Progenitor cell of endocrine pancreas (in vitro differentiated cells): ENCODE measurements around the gene ALDH1L1. TPM values are rescaled to one million over a fixed set of nuclear protein-coding genes. Genes with fewer than 3 reads are reported as not detected.

ENCODE experiments used
- DNase-seq: peaks from one replicate; pipeline ENCODE4 v3.0.0; 2021; ENCODE audit warnings: low spot score; ENCODE audit not compliant: unreplicated experiment
- H3K27ac Mint-ChIP-seq: 2 replicates; pipeline ENCODE4 v1.8.0; 2021; ENCODE audit warnings: mild to moderate bottlenecking, moderate library complexity, mixed read lengths
- H3K27me3 Mint-ChIP-seq: 2 replicates; pipeline ENCODE4 v1.8.0; 2021; ENCODE audit warnings: mixed read lengths
- H3K36me3 Mint-ChIP-seq: 2 replicates; pipeline ENCODE4 v1.8.0; 2022; ENCODE audit warnings: mixed read lengths; ENCODE audit not compliant: insufficient read depth
- H3K4me1 Mint-ChIP-seq: 2 replicates; pipeline ENCODE4 v1.8.0; 2021; ENCODE audit warnings: low read depth, mixed read lengths
- H3K4me3 Mint-ChIP-seq: 2 replicates; pipeline ENCODE4 v1.8.0; 2021; ENCODE audit warnings: low read depth, mild to moderate bottlenecking, moderate library complexity, mixed read lengths
- H3K9me3 Mint-ChIP-seq: 2 replicates; pipeline ENCODE4 v1.8.0; 2021; ENCODE audit warnings: low read depth, mixed read lengths
- total RNA-seq: library from RNA; stranded (reverse); gene quantifications from 2 replicates; pipeline ENCODE4 v1.2.1, GENCODE V29; 2021
- TF ChIP-seq, protein P1 (sequence below): fragments of 200-600 bp; sonication (generic); IDR thresholded peaks from one replicate; pipeline ENCODE4 v1.5.0; 2021; ENCODE audit warnings: antibody characterized with exemption, mild to moderate bottlenecking; ENCODE audit not compliant: unreplicated experiment

ALDH1L1 gene
- total RNA-seq, 1 donor from 2014 or later: 3.1 TPM

DNA sequence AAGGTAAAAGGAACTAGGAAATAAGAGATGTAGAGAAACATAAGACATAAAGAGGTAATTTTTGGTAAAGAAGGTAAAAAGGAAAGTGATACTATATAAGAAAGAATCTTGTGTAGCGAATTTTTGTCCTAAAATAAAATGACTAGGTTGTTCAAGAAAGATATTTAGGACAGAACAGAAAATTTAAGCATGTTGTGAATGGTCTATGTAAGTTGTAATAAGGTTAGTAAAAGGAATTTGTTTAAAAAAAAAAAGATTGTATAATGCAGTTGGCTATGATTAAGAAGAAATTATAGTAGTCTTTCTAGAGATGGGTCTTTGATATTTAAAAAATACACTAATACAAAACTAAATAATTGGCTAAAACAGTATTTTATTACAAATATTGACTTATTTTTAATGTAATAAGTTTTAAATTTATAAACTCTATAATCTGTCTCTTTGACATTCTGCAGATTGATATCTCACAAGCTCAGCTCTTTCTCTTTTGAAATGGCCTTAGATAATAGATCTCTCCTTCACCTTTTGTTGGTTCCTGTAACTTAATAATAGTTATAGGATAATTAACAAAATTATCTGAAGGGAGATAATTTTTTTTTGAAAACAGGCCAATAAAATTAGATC is 92.7 kb downstream of the ALDH1L1 start:
- no peaks in the 10 kb centered on the region for H3K36me3 Mint-ChIP-seq
- TF ChIP-seq, protein P1, sequence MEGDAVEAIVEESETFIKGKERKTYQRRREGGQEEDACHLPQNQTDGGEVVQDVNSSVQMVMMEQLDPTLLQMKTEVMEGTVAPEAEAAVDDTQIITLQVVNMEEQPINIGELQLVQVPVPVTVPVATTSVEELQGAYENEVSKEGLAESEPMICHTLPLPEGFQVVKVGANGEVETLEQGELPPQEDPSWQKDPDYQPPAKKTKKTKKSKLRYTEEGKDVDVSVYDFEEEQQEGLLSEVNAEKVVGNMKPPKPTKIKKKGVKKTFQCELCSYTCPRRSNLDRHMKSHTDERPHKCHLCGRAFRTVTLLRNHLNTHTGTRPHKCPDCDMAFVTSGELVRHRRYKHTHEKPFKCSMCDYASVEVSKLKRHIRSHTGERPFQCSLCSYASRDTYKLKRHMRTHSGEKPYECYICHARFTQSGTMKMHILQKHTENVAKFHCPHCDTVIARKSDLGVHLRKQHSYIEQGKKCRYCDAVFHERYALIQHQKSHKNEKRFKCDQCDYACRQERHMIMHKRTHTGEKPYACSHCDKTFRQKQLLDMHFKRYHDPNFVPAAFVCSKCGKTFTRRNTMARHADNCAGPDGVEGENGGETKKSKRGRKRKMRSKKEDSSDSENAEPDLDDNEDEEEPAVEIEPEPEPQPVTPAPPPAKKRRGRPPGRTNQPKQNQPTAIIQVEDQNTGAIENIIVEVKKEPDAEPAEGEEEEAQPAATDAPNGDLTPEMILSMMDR: no peak
- H3K4me3 Mint-ChIP-seq: no peak overlapping the region

DNA sequence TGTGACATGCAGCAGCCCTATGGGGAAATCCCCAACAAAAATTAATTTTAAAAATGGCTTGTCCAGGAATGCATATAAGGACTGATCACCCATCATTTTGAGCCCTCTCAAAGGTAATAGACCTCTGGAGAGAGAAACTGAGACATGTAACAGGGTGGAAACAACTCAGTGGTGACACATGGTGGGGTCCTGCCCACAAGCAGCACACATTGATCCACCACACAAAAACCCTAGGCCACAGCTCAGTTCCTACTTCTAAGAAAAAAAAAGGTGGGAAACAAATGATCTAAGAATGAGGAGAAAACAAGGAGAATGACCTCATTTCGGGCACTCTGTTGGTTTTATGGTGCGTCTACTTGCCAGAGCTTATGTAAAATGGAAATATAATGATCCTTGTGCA is 94.5 kb downstream of the ALDH1L1 start:
- TF ChIP-seq, protein P1: no peak
- Mint-ChIP-seq H3K4me3 (no peak overlapping the region), H3K27me3 (no peaks in the 10 kb centered on the region)

More for the DNA sequence above, 92.7 kb downstream of the ALDH1L1 start:
- Mint-ChIP-seq H3K27me3 (no peaks in the 10 kb centered on the region), H3K9me3 (peaks cover 19% of the 10 kb centered on the region), H3K4me1 (peaks cover 7% of the 10 kb centered on the region), H3K27ac (no peak overlapping the region)
- no peak for DNase-seq

DNA sequence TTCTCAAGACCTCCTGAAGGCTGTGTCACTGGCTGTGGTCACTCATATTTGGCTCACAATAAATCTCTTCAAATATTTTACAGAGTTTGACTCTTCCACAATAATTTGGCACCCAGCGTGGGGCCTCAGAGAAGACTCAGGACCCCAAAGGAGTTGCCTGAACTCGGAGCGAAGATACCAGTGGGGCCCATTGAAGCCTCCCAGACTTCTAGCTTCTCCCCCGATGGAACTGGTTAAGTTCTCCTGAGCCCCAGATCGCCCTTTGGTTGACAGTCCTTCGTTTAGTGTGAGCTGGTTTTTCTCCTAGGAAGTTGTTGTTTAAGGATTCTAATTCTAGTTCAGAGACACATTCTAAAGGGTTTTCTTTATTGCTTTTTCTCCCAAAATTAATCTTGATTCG is 95.1 kb downstream of the ALDH1L1 start:
- peaks cover 5% of the 10 kb centered on the region for H3K9me3 Mint-ChIP-seq
- H3K4me3 Mint-ChIP-seq: peak overlapping the region; percentile 78
- H3K4me1 Mint-ChIP-seq: peaks cover 7% of the 10 kb centered on the region
- DNase-seq: no peak
- no peaks in the 10 kb centered on the region for H3K27me3 Mint-ChIP-seq
- no peaks in the 10 kb centered on the region for H3K36me3 Mint-ChIP-seq
- peak overlapping the region; percentile 89 for H3K27ac Mint-ChIP-seq
- TF ChIP-seq, protein P1: no peak

More for the DNA sequence above, 94.5 kb downstream of the ALDH1L1 start:
- Mint-ChIP-seq H3K9me3 (peaks cover 5% of the 10 kb centered on the region), H3K27ac (no peak overlapping the region), H3K36me3 (no peaks in the 10 kb centered on the region), H3K4me1 (peaks cover 7% of the 10 kb centered on the region)
- DNase-seq: no peak

DNA sequence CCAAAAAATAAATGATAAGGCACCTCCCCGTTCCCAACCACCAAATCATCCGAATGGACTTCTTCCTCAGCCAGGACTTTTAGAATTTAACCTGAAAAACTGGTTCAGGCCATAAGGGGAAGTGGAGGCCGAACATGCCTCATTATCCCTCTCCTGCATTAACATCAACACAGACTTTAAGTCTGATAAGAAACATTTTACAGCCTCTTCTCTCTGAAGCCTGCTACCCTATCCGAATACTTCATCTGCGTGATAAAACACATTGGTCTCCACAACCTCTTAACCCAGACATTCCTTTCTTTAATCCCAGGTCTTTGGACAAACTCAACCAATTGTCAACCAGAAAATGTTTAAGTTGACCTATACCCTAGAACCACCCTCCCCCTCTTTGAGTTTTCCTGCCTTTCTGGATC is 95.6 kb downstream of the ALDH1L1 start:
- H3K9me3 Mint-ChIP-seq: peaks cover 6% of the 10 kb centered on the region
- DNase-seq: no peak
- H3K27me3 Mint-ChIP-seq: no peaks in the 10 kb centered on the region
- peaks cover 7% of the 10 kb centered on the region for H3K4me1 Mint-ChIP-seq
- H3K4me3 Mint-ChIP-seq: peak overlapping the region; percentile 78
- peak overlapping the region; percentile 89 for H3K27ac Mint-ChIP-seq
- TF ChIP-seq, protein P1: no peak
- peaks cover 3% of the 10 kb centered on the region for H3K36me3 Mint-ChIP-seq

DNA sequence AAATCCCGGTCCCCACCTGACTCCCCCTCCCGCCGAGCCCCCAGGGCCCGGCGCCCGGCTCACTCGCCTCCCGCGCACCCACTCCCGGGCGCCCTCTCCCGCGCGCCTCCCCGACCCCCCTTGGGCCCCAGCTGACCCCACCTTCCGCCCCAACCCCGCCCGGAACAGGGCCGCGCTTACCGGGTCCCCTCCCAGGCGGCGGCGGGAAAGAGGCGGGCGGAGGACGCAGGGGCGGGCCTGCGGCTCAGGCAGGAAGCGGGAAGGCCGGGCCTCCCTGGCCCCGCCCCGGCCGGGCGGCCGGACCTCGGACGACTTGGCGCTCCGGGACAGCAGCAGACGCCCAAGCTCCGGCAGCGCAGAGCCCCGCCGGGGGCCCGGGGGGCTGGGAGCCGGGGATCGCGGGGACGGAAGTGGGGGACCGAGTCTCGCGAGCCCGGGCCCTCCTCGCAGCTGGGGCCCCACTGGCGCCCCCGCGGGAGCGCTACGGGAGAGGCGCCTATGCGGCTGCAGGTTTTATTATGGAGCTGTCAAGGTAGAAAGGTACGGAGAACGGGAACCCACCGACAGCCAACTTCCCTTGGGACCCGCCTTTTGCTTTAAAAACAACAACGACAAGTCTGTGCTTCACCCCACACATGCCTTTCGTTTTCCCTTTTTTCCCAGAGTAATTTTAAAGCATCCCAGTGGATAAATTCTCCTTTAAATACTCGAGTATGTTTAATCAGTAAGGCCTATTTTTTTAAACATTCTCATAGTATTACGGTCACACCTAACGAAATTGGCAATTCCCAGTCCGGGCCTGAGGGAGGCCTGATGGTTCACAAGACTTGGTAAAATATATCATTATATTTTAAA is 96.2 kb downstream of the ALDH1L1 start, which contains the start of gene SLC41A3:
Gene SLC41A3, minus strand, starts transcription at position 212 of the 855 bp plus-strand sequence. CDS start 15,905 bp downstream, outside the sequence.
- Mint-ChIP-seq H3K36me3 (peaks cover 3% of the 10 kb centered on the region), H3K27me3 (no peaks in the 10 kb centered on the region), H3K27ac (peak within 1 kb of the TSS; percentile 94), H3K4me1 (peaks cover 7% of the 10 kb centered on the region), H3K9me3 (peaks cover 3% of the 10 kb centered on the region), H3K4me3 (peak within 1 kb of the TSS; percentile 84)
- TF ChIP-seq, protein P1: peak; percentile 60
- peak; percentile 77 for DNase-seq
